HepG2 (cell line): ENCODE measurements around the gene GRK5. TPM values are rescaled to one million over a fixed set of nuclear protein-coding genes. Genes with fewer than 3 reads are reported as not detected.
A peak's percentile ranks its signal among the peaks of the same experiment; 100 is the strongest.

Source experiments
- CBX2 ChIP-seq, 2 experiments: fragments of 200-600 bp in 1 of 2; sonication (generic); formaldehyde crosslinking in 1 of 2; IDR thresholded peaks; 2 replicates each; pipeline versions ENCODE4 v1.7.0 to v1.8.1; 2018 to 2022; ENCODE audit warnings: low read depth in 2 of 2, low read length in 1 of 2, mild to moderate bottlenecking in 1 of 2, missing genetic modification reagents in 1 of 2
- FOXC1 ChIP-seq: sonication (generic); formaldehyde crosslinking; IDR thresholded peaks from 2 replicates; pipeline ENCODE4 v1.8.0; 2022; ENCODE audit warnings: mild to moderate bottlenecking, missing genetic modification reagents, borderline replicate concordance
- HES4 ChIP-seq: sonication (generic); formaldehyde crosslinking; IDR thresholded peaks from 2 replicates; pipeline ENCODE4 v1.9.0; 2021; ENCODE audit warnings: mild to moderate bottlenecking, missing genetic modification reagents, borderline replicate concordance
- HMG20A ChIP-seq: IDR thresholded peaks from 2 replicates; pipeline ENCODE4 v1.6.1; 2016; ENCODE audit warnings: borderline replicate concordance
- JARID2 ChIP-seq: sonication (generic); formaldehyde crosslinking; IDR thresholded peaks from 2 replicates; pipeline ENCODE4 v1.8.1; 2023; ENCODE audit warnings: missing genetic modification reagents, inconsistent platforms; ENCODE audit not compliant: insufficient replicate concordance
- NFRKB ChIP-seq: fragments of 450-650 bp; IDR thresholded peaks from 2 replicates; pipeline ENCODE4 v1.6.1; 2017
- NFYB ChIP-seq: sonication (generic); formaldehyde crosslinking; IDR thresholded peaks from 2 replicates; pipeline ENCODE4 v1.4.0; 2020; ENCODE audit warnings: missing genetic modification reagents
- PRPF4 ChIP-seq: fragments of 200-400 bp; formaldehyde crosslinking; IDR thresholded peaks from 2 replicates; pipeline ENCODE4 v1.6.1; 2016; ENCODE audit warnings: low read length, low read depth; ENCODE audit not compliant: poor library complexity, severe bottlenecking
- RCOR2 ChIP-seq: IDR thresholded peaks from 2 replicates; pipeline ENCODE4 v1.6.1; 2016; ENCODE audit warnings: missing biosample characterization, missing genetic modification reagents
- SMARCC2 ChIP-seq: fragments of 450-650 bp; IDR thresholded peaks from 2 replicates; pipeline ENCODE4 v1.6.1; 2017; ENCODE audit warnings: antibody characterized with exemption, mild to moderate bottlenecking
- SRSF1 ChIP-seq: fragments of 200-400 bp; formaldehyde crosslinking; optimal IDR thresholded peaks from 2 replicates; pipeline ENCODE3; 2017; ENCODE audit warnings: mild to moderate bottlenecking, low read depth, low read length, moderate library complexity
- SYNCRIP ChIP-seq: fragments of 200-400 bp; formaldehyde crosslinking; IDR thresholded peaks from 2 replicates; pipeline ENCODE4 v1.6.1; 2018; ENCODE audit warnings: mild to moderate bottlenecking, low read depth, low read length; ENCODE audit not compliant: insufficient read depth
- TOPORS ChIP-seq: sonication (generic); formaldehyde crosslinking; IDR thresholded peaks from 2 replicates; pipeline ENCODE4 v1.8.0; 2023; ENCODE audit warnings: mild to moderate bottlenecking, missing genetic modification reagents
- ZFP62 ChIP-seq: sonication (generic); formaldehyde crosslinking; IDR thresholded peaks from 2 replicates; pipeline ENCODE4 v1.4.0; 2020; ENCODE audit warnings: missing genetic modification reagents
- ZNF138 ChIP-seq: sonication (generic); formaldehyde crosslinking; IDR thresholded peaks from 2 replicates; pipeline ENCODE4 v1.5.0; 2020; ENCODE audit warnings: mild to moderate bottlenecking, low read depth, missing genetic modification reagents
- ZNF747 ChIP-seq: sonication (generic); formaldehyde crosslinking; IDR thresholded peaks from 2 replicates; pipeline ENCODE4 v1.8.1; 2023; ENCODE audit warnings: missing genetic modification reagents, mild to moderate bottlenecking, borderline replicate concordance
- ZNF879 ChIP-seq: sonication (generic); formaldehyde crosslinking; IDR thresholded peaks from 2 replicates; pipeline ENCODE4 v1.8.1; 2023; ENCODE audit warnings: missing genetic modification reagents
- polyA plus RNA-seq, 8 experiments: library from polyadenylated mRNA; depleted of rRNA in 3 of 8; stranded (reverse) in 7 of 8; unstranded in 1 of 8; fragments of >200 nt; fragmentation: Illumina TruSeq in 4 of 8; extraction: Trizol in 4 of 8; gene quantifications; 2 replicates each; pipeline versions ENCODE4 v1.2.1 to v1.2.3, GENCODE V29; 2011 to 2016; ENCODE audit warnings: low read depth in 4 of 8, missing spikeins in 1 of 8, mixed read lengths in 1 of 8; ENCODE audit not compliant: insufficient read depth in 1 of 8
- total RNA-seq, 5 experiments: library from RNA; depleted of rRNA; stranded (reverse); fragments of >200 nt; fragmentation: Illumina TruSeq; extraction: Trizol; gene quantifications; 2 replicates each; pipeline ENCODE4 v1.2.3, GENCODE V29; 2016; ENCODE audit warnings: low read depth in 1 of 5
- TF ChIP-seq, protein P1 (sequence below), 2 experiments: sonication (generic) in 1 of 2; formaldehyde crosslinking in 1 of 2; IDR thresholded peaks; 2 replicates each; pipeline versions ENCODE4 v1.6.1 to v1.9.0; 2014 to 2022; ENCODE audit warnings: antibody characterized with exemption in 1 of 2, borderline replicate concordance in 1 of 2, inconsistent platforms in 1 of 2, low read depth in 1 of 2, missing genetic modification reagents in 1 of 2
- TF ChIP-seq, protein P2 (sequence below): sonication (generic); formaldehyde crosslinking; conservative IDR thresholded peaks from 2 replicates; pipeline ENCODE4 v1.4.0; 2020; ENCODE audit warnings: missing genetic modification reagents
- TF ChIP-seq, protein P3 (sequence below): IDR thresholded peaks from 2 replicates; pipeline ENCODE4 v1.6.1; 2016

GRK5 gene
- total and polyA plus RNA-seq, 2 of the 13 experiments (the other 11 are each of a cell fraction or from before 2014, with no cell fraction given), result 10.4 to 12.6 TPM

DNA sequence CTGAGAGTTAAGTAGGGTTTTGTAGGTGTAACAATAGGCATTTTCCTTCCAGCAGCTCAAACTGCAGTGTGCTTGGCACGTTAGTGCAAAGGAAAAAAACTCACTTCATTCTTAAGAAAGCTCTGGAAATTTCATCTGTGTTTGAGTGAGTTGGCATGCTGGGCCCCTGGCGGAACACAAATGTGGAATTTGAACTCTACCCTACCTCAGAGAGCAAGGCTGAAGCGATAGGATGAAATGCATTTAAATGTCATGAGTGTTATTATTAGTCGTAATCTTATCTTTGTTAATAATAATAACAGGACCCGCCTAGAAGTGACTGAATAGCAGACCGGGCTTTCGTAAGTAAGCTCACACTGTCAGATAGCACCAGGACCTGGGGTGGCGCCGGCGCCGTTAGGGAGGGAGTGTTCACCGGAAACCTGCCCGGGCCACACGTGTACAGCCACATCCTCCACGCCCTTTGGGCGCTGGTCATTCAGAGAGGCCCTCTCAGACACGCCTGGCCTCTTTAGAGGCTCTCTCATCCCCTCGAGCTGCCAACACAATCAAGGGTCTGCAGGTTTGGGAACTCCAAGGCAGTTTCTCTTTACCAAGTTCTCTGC, 63.5 kb downstream of the GRK5 start (continued):
- TF ChIP-seq, protein P1, sequence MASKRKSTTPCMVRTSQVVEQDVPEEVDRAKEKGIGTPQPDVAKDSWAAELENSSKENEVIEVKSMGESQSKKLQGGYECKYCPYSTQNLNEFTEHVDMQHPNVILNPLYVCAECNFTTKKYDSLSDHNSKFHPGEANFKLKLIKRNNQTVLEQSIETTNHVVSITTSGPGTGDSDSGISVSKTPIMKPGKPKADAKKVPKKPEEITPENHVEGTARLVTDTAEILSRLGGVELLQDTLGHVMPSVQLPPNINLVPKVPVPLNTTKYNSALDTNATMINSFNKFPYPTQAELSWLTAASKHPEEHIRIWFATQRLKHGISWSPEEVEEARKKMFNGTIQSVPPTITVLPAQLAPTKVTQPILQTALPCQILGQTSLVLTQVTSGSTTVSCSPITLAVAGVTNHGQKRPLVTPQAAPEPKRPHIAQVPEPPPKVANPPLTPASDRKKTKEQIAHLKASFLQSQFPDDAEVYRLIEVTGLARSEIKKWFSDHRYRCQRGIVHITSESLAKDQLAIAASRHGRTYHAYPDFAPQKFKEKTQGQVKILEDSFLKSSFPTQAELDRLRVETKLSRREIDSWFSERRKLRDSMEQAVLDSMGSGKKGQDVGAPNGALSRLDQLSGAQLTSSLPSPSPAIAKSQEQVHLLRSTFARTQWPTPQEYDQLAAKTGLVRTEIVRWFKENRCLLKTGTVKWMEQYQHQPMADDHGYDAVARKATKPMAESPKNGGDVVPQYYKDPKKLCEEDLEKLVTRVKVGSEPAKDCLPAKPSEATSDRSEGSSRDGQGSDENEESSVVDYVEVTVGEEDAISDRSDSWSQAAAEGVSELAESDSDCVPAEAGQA (IDR thresholded peaks at IDR 0.05; ENCODE audit: low read depth), result no peak
- TF ChIP-seq, protein P1 (CRISPR knock-in tag; IDR thresholded peaks at IDR 0.05; ENCODE audit: borderline replicate concordance), result no peak; the same call in 1 of the 2 replicates
- TF ChIP-seq HMG20A, result no peak
- no peak for TF ChIP-seq FOXC1 (CRISPR knock-in tag)
- TF ChIP-seq HES4 (CRISPR knock-in tag), result no peak
- no peak for TF ChIP-seq ZFP62 (CRISPR knock-in tag)
- TF ChIP-seq ZNF879, result 0 out of 2 replicates have a peak, but pooled peaks have one; percentile 36
- no peak for TF ChIP-seq ZNF138 (CRISPR knock-in tag)
- TF ChIP-seq SMARCC2, result no peak
- TF ChIP-seq PRPF4, result no peak
- TF ChIP-seq SYNCRIP, result no peak
- TF ChIP-seq SRSF1, result no peak
- peak; percentile 50; the same call in 1 of the 2 replicates for TF ChIP-seq RCOR2 (CRISPR knock-in tag)
- no peak for TF ChIP-seq JARID2
- TF ChIP-seq, protein P2, sequence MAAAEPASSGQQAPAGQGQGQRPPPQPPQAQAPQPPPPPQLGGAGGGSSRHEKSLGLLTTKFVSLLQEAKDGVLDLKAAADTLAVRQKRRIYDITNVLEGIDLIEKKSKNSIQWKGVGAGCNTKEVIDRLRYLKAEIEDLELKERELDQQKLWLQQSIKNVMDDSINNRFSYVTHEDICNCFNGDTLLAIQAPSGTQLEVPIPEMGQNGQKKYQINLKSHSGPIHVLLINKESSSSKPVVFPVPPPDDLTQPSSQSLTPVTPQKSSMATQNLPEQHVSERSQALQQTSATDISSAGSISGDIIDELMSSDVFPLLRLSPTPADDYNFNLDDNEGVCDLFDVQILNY (CRISPR knock-in tag), result no peak
- TF ChIP-seq, protein P3, sequence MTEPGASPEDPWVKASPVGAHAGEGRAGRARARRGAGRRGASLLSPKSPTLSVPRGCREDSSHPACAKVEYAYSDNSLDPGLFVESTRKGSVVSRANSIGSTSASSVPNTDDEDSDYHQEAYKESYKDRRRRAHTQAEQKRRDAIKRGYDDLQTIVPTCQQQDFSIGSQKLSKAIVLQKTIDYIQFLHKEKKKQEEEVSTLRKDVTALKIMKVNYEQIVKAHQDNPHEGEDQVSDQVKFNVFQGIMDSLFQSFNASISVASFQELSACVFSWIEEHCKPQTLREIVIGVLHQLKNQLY (CRISPR knock-in tag), result peak; percentile 82
- no peak for TF ChIP-seq NFRKB
- TF ChIP-seq TOPORS, result 0 out of 2 replicates have a peak, but pooled peaks have one; percentile 70
- no peak for TF ChIP-seq CBX2 (IDR thresholded peaks at IDR 0.05; ENCODE audit: low read depth, low read length)
- no peak for TF ChIP-seq CBX2 (CRISPR knock-in tag; IDR thresholded peaks at IDR 0.05; ENCODE audit: low read depth)
- TF ChIP-seq ZNF747 (CRISPR knock-in tag), result no peak
- TF ChIP-seq NFYB (CRISPR knock-in tag), result no peak
